ENCODE results near the gene SEZ6L2. TPM values are rescaled to one million over a fixed set of nuclear protein-coding genes. Genes with fewer than 3 reads are reported as not detected.

Gene SEZ6L2
- total and polyA plus RNA-seq, 9 of the 15 experiments (the other 6 are each of a cell fraction or from before 2014, with no cell fraction given) = 0.10 to 2.1 (median 0.72) TPM

GRCh38 chr16:29900102-29900887, 945 bp upstream of the SEZ6L2 start, which contains the start of gene ASPHD1 (continued):
- peak; percentile 81; the same call in 1 of the 2 replicates for TF ChIP-seq EHMT2 (IDR thresholded peaks at IDR 0.05)
- no peak for TF ChIP-seq CBX2 (IDR thresholded peaks at IDR 0.05; ENCODE audit: insufficient read depth, low read length, poor library complexity, severe bottlenecking)
- 0 out of 2 replicates have a peak, but pooled peaks have one; percentile 12 for TF ChIP-seq TCF3 (CRISPR knock-in tag; IDR thresholded peaks at IDR 0.05)
- peak; percentile 24; the same call in 1 of the 2 replicates for TF ChIP-seq NFIC (IDR thresholded peaks at IDR 0.05)
- TF ChIP-seq CEBPG (CRISPR knock-in tag; IDR thresholded peaks at IDR 0.05) = no peak
- TF ChIP-seq CEBPG (tag; conservative IDR thresholded peaks at IDR 0.05 in 1 of 2, IDR thresholded peaks at IDR 0.05 in 1 of 2) = no peak
- no peak for TF ChIP-seq TAF9B (IDR thresholded peaks at IDR 0.05; ENCODE audit: partially characterized antibody)
- TF ChIP-seq GATA2 (CRISPR knock-in tag; IDR thresholded peaks at IDR 0.05) = no peak
- TF ChIP-seq LCOR (CRISPR knock-in tag; IDR thresholded peaks at IDR 0.05) = no peak
- TF ChIP-seq HOXB6 (CRISPR knock-in tag; IDR thresholded peaks at IDR 0.05; ENCODE audit: borderline replicate concordance) = no peak
- peak; percentile 14 for TF ChIP-seq NFYB (IDR thresholded peaks at IDR 0.05; ENCODE audit: extremely low read depth, insufficient read length)
- peak in 1 of 2 experiments; percentile 60; a peak in 3 of 4 replicates for TF ChIP-seq MNT (conservative IDR thresholded peaks at IDR 0.05)
- TF ChIP-seq MAX (CRISPR knock-in tag; IDR thresholded peaks at IDR 0.05) = no peak
- no peak for TF ChIP-seq PTRF (tag; IDR thresholded peaks at IDR 0.05)
- no peak for TF ChIP-seq POU5F1 (IDR thresholded peaks at IDR 0.05; ENCODE audit: borderline replicate concordance, low read depth, low read length, partially characterized antibody)
- no peak for TF ChIP-seq RAD21 (CRISPR knock-in tag; conservative IDR thresholded peaks at IDR 0.05 in 1 of 2, IDR thresholded peaks at IDR 0.05 in 1 of 2)
- TF ChIP-seq, protein P1, sequence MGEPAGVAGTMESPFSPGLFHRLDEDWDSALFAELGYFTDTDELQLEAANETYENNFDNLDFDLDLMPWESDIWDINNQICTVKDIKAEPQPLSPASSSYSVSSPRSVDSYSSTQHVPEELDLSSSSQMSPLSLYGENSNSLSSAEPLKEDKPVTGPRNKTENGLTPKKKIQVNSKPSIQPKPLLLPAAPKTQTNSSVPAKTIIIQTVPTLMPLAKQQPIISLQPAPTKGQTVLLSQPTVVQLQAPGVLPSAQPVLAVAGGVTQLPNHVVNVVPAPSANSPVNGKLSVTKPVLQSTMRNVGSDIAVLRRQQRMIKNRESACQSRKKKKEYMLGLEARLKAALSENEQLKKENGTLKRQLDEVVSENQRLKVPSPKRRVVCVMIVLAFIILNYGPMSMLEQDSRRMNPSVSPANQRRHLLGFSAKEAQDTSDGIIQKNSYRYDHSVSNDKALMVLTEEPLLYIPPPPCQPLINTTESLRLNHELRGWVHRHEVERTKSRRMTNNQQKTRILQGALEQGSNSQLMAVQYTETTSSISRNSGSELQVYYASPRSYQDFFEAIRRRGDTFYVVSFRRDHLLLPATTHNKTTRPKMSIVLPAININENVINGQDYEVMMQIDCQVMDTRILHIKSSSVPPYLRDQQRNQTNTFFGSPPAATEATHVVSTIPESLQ (CRISPR knock-in tag; IDR thresholded peaks at IDR 0.05) = 0 out of 2 replicates have a peak, but pooled peaks have one; percentile 81
- TF ChIP-seq NFE2L1 (tag; IDR thresholded peaks at IDR 0.05; ENCODE audit: borderline replicate concordance, low read depth) = no peak
- no peak for TF ChIP-seq TSC22D4 (tag; IDR thresholded peaks at IDR 0.05)
- TF ChIP-seq RFX1 (IDR thresholded peaks at IDR 0.05) = no peak
- no peak for TF ChIP-seq YY1 (IDR thresholded peaks at IDR 0.05; ENCODE audit: borderline replicate concordance in 1 of 3, control insufficient read depth in 1 of 3, extremely low read depth in 1 of 3, insufficient read depth in 3 of 3, insufficient read length in 1 of 3, insufficient replicate concordance in 2 of 3, low read depth in 1 of 3, low read length in 2 of 3)
- no peak for TF ChIP-seq NCOA1 (IDR thresholded peaks at IDR 0.05; ENCODE audit: low read depth)
- no peak for TF ChIP-seq SRSF3 (IDR thresholded peaks at IDR 0.05; ENCODE audit: insufficient read depth, low read length)

Measured in K562 (cell line).